Esophagus squamous epithelium (tissue), 4 donors: ENCODE measurements around the gene SPOCD1.

Experiments used
- POLR2A ChIP-seq, 4 donors: fragments of 450-650 bp; IDR thresholded peaks; one replicate each; pipeline ENCODE4 v1.6.1; 2017; ENCODE audit warnings: antibody characterized with exemption in 4 of 4, mild to moderate bottlenecking in 4 of 4, moderate library complexity in 3 of 4
- TF ChIP-seq, protein P1 (sequence below), 6 experiments: fragments of 450-650 bp in 4 of 6; fragments of 200-600 bp in 2 of 6; sonication (generic) in 2 of 6; IDR thresholded peaks; one replicate each; pipeline ENCODE4 v1.5.1; 2016 to 2019; ENCODE audit warnings: antibody characterized with exemption in 6 of 6, mild to moderate bottlenecking in 4 of 6, moderate library complexity in 4 of 6

DNA sequence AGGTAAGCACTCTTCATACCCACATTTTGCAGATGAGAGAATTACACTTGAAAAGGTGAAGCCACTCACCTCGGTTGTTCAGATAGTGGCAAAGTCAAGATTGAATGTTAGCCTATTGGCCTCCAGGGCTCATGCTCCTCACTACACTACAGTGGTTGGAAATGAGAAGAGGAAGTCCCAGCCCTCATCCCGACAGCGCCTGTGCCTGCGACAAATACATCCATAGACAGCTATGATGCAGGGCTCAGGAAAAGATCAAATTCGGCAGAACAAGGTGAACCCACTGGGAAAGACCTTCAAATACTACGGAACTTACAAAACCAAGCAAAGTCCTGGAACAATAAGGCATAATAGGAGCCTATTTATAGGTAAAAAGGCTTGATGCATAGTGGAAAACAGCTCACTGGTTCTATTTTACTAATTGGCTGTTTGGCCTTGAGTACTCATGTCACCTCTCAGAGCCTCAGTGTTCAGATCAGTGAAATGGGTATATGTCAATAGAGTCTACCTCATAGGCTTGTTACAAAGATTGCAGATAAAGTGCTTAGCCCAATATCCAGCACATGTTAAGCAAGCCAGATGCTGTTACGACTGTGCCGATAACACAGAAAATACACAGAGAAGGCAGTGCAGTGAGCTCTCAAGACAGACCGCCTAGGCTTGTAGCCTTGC, 3.5 kb downstream of the SPOCD1 start:
- TF ChIP-seq, protein P1, sequence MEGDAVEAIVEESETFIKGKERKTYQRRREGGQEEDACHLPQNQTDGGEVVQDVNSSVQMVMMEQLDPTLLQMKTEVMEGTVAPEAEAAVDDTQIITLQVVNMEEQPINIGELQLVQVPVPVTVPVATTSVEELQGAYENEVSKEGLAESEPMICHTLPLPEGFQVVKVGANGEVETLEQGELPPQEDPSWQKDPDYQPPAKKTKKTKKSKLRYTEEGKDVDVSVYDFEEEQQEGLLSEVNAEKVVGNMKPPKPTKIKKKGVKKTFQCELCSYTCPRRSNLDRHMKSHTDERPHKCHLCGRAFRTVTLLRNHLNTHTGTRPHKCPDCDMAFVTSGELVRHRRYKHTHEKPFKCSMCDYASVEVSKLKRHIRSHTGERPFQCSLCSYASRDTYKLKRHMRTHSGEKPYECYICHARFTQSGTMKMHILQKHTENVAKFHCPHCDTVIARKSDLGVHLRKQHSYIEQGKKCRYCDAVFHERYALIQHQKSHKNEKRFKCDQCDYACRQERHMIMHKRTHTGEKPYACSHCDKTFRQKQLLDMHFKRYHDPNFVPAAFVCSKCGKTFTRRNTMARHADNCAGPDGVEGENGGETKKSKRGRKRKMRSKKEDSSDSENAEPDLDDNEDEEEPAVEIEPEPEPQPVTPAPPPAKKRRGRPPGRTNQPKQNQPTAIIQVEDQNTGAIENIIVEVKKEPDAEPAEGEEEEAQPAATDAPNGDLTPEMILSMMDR (IDR thresholded peaks at IDR 0.05), result no peak
- TF ChIP-seq POLR2A (IDR thresholded peaks at IDR 0.05), result no peak
